Occipital lobe (tissue), 2 donors: Measurements from ENCODE around the gene LRMDA. TPM values are rescaled to one million over a fixed set of nuclear protein-coding genes. Genes with fewer than 3 reads are reported as not detected.

Experiments used
- DNase-seq: peaks from one replicate; lab custom pipeline; 2025; lab: John Stamatoyannopoulos, UW
- total RNA-seq: library from RNA; depleted of rRNA; stranded (reverse); fragments of >200 nt; gene quantifications from one replicate; pipeline ENCODE4 v1.2.3, GENCODE V29; 2014

Gene LRMDA
- total RNA-seq, 1 donor from 2014 or later: 0.62 TPM

DNA sequence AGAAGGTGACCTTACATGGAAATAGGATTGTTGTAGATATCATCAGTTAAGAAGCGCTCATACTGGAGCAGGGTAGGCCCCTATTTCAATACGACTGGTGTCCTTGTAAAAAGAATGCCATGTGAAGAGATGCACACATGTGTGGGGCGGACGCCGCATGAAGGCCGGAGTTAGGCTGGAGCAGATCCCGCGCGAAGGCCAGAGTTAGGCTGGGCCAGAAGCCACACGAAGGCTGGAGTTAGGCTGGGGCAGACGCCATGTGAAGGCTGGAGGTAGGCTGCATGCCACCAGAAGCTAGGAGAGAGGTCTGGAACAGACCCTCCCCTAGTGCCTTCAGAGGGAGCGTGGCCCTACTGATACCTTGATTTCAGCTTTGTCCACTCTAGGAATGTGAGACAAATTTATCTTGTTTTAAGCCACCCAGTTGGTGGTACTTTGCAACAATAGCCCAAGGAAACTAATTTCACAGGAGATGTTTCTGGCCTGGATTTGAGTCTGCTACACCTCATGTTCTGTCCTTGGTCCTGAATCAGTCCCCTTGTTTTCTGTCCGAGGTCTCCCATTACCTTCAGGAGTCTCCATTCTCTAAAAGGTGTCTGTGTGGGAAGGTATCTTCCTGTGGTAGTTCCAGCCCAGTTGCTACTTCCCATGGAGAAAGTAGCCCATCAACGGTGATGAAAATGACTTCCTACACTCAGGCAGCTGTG is 585.8 kb downstream of the LRMDA start:
- DNase-seq: no peak

GRCh38 chr10:76017733-76018433 is 586.5 kb downstream of the LRMDA start:
- DNase-seq: no peak

- DNase-seq: no peak
Observed at GRCh38 chr10:76020630-76021029, 589.2 kb downstream of the LRMDA start.

- no peak for DNase-seq
Observed at GRCh38 chr10:76021398-76021797, 590.0 kb downstream of the LRMDA start.

GRCh38 chr10:76022366-76022765 is 590.9 kb downstream of the LRMDA start:
- DNase-seq: no peak

GRCh38 chr10:76023007-76023406 is 591.6 kb downstream of the LRMDA start:
- DNase-seq: no peak

DNA sequence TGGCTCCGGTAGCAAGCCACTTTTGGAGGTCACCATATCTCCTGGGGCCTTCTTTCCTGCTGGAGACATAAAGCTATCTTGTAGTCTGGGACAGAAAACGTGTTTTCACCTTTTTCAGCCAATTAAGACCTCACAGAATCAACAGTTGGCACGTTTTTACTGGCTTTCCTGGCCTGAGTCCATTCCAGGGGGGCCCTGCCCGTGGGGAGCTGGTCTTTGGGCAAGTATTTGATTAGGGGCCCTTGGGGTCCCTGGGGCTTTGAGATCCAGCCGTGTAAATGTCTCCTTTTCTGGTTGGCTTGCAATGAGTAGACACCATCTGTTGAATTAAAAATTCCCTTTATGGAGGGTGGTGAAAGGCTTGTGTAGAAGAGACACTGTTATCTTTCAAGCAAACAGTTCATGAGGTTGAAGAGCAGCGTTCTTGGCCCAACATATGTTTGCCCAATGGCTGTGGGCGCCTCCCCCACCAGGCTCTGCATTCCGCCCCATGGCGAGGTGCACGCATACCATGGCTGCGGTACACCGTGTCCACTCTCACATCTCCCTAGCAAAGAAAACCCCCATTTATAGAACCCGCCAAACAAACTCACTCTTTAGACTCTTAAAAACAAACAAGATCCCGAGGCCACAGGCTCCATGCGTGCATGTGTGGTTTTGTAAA is 593.2 kb downstream of the LRMDA start:
- DNase-seq: no peak

DNA sequence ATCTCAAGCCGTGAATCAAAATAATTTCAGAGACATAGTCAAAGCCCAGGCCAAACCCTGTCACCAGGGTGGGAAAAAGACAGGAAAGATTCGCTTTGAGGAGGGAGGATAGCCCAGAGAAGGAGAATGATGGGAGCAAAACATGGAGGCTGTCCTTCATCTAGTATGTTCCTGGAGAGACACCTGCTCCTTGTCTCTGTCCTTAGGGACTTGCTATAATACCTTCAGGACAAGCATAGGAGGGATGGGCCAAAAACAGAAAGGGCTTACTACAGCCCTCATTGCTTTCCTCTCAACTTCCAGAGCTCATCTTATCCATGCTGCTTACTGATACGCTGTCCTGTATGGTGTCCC is 593.7 kb downstream of the LRMDA start:
- DNase-seq: no peak

DNA sequence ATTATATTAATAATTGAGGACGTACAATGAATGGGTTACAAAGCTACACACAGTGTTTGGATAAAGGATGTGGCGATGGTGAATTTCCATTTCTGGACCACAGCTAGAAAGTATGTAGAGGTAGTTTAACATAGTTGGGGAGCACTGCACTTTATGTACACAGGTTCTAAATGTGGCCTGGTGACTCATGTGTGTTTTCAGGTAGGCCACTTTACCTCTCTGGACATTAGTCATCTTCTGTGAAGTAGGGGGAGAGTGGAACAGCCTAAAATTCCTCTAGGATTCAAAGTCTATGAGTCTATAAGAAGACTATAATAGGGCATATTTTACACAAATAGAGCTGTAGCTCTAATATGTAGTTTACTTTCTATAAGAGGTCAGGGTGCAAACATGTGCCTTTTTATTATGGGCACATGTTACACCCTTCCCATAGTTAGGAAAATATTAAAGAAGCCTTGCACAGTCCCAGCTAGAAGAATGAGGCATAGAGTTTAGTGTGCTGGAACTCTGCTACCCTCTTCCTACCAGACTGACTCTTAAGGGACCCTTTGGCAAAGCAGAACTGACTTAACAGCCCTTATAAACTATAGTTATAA is 594.9 kb downstream of the LRMDA start:
- DNase-seq: no peak

- DNase-seq: no peak
Observed at GRCh38 chr10:76026905-76027304, 595.5 kb downstream of the LRMDA start.

DNA sequence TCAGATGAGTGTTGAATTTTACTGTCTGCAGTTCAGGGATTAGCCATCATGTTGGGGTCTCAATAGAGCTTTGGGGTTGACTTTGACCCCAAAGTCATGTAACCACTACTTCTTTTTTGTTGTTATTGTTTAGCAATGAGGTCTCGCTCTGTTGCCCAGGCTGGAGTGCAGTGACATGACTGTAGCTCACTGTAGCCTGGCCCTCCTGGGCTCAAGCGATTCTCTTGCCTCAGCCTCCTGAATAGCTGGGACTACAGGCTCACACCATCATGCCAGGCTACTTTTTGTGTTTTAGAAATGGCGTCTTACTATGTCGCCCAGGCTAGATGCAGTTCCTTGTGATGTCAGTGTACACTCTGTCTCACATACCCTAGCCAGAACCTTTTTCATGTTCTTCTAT is 598.4 kb downstream of the LRMDA start:
- DNase-seq: no peak

GRCh38 chr10:76031099-76031498 is 599.7 kb downstream of the LRMDA start:
- no peak for DNase-seq

DNA sequence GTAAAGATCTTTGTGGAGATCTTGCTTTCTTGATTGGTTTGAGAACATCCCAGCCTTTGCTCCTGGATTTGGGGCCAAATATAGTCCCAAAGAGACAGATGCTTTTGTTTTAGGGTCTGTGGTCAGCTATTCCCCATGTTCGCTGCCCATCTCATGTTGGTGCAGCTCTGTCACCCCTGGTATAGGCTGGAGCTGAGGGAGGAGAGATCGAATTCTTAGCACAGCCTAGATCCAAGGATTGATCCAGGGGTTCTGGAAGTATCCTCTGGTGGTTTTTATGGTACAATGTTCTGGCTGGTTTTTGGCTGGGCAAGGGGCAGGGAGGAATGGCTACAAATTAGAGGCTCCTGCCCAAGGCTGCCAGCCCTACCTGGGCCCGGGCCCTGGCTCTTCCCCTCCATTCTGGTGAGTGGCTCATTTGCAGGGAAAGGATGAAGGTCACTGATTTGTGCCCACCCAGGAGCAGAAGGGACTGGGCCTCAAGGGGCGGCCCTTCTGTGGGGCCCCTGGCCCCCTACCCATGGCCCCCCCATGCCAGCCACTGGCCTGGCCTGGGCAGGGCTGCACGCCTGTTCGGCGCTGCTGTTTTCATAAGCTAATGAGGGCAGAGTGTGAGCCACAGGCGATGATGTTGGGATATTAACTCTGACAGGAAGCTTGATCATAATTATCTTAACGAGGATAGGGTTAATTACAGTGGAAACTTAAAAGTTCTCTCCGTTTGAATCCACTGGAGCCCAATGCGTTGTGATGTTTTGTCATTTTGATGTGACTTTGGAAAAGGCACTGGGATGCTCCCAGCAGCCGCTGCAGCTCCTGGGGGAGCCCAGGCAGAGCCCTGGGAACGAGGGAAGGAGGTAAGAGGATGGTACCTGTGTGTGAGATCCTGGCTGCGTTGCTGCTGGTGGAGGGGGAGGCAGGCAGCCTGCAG is 600.6 kb downstream of the LRMDA start:
- no peak for DNase-seq

DNA sequence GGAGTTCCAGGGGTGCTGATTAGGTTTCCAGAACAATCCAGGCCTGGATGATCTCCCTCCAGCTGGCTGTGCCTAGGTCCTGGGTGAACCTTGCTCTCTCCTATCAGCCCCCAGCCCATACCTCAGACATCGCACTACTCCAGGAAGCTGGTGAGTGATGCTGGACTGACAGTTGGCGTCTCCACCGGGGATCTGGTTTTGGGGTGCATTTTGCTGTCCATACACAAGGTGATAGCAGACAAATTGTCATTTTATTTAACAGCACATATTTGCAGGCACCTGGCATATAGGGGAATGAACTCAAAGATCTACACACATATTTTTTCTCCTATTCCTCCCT is 601.2 kb downstream of the LRMDA start:
- DNase-seq: no peak

DNA sequence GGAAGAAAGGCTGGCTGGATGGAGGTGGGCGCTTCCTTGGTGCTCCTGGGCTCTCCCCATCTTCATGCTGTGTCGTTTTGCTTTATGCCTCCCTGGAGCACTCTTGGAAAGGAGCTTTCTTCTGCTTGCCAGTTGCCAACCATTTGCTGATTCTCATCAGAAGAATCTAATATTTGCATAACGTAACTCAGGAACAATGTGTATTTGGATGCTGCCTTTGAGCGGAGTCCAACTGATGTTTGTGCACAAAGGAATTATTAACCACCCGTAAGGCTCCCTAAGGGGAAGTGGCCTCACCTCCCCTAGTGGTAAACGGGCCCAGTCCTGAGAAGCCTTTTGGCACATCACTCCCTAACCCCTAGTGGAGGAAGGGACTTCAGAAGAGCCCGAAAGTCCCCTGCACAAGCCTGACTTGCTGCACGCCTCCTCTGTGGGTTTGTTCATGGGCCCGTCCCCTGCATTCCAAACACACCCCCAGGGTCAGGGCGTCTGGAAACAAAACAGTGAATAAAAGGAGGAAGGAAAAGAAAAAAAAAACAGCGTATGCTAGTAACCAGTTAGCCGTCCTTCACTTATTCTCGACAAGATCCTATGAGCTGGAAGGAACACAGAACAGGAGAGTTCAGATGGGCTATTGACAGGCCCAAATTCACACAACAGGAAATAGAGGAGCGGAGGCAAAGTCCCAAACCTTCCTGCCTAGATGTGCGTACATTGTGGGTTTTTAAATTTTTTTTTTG is 602.2 kb downstream of the LRMDA start:
- DNase-seq: no peak

- no peak for DNase-seq
Observed at GRCh38 chr10:76034353-76035205, 603.2 kb downstream of the LRMDA start.

- no peak for DNase-seq
Observed at GRCh38 chr10:76035206-76036110, 604.0 kb downstream of the LRMDA start.

DNA sequence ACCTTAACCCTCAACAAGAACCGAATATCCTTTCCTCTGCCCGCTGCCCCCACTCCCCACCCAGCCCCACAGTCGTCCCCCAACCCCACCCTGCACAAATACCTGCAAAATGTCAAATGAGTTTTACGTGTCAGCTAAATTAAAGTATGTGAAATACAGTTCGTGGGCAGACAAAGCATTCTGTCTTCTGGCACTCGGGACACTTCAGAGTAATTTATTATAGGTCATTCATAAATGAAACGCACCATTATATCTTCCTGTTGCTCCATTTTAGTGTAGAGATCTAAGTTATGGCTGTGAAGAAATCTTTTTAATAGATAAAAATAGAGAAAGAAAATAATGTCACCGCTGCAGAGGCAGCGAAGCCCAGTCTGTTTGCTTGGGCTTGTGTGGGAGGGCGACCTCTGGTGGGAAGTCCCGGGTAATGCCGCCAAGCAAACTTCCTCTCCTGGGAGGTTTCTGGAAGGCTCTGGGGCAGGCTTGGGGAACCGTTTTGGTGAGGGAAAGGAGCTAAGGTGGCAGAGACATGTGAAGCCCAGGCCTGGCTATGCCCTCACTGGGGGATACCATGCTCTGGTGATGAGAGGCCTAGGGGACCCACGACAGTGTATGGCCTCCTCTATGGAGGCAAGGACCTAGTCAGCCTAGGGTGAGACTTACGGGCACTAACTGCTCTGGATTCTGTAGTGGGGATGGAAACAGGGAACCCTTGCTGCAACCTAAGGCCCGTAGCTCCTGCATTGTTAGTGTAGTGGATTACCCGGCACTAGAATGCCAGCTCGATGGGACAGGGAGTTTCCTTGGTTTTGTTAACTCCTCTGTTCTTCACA is 604.9 kb downstream of the LRMDA start:
- peak; percentile 59 for DNase-seq
